GM23338 (cell line): Measurements from ENCODE around the gene ROPN1L. TPM values are rescaled to one million over a fixed set of nuclear protein-coding genes. Genes with fewer than 3 reads are reported as not detected.

Experiments
- ATAC-seq: fragments of 200-7000 bp; cut with Tn5 transposase; 3 replicates; pipeline ENCODE4 v1.9.1; 2020
- DNase-seq: peaks from one replicate; pipeline ENCODE4 v3.0.0-alpha.2; 2015; ENCODE audit warnings: low spot score
- H2AFZ ChIP-seq: fragments of 200-600 bp; sonication (generic); 2 replicates; pipeline ENCODE4 v1.8.0; 2016; ENCODE audit warnings: antibody characterized with exemption, mild to moderate bottlenecking, moderate library complexity
- H3F3A ChIP-seq: fragments of 200-600 bp; sonication (generic); replicated peaks from 2 replicates; pipeline ENCODE4 v1.8.0; 2017; ENCODE audit warnings: antibody characterized with exemption, mixed run types, low read depth
- H3K27ac ChIP-seq: fragments of 200-600 bp; sonication (generic); 2 replicates; pipeline ENCODE4 v1.6.1; 2016; ENCODE audit warnings: low read depth
- H3K27me3 ChIP-seq: fragments of 200-600 bp; sonication (generic); 2 replicates; pipeline ENCODE4 v1.8.0; 2016; ENCODE audit warnings: mild to moderate bottlenecking, mixed run types, moderate library complexity; ENCODE audit not compliant: insufficient read depth
- H3K36me3 ChIP-seq: fragments of 200-600 bp; sonication (generic); 2 replicates; pipeline ENCODE4 v1.8.0; 2016; ENCODE audit warnings: mild to moderate bottlenecking; ENCODE audit not compliant: insufficient read depth
- H3K4me1 ChIP-seq: fragments of 200-600 bp; sonication (generic); 2 replicates; pipeline ENCODE4 v1.8.0; 2016; ENCODE audit warnings: mild to moderate bottlenecking, moderate library complexity; ENCODE audit not compliant: insufficient read depth
- H3K4me2 ChIP-seq: fragments of 200-600 bp; sonication (generic); 2 replicates; pipeline ENCODE4 v1.7.1; 2017; ENCODE audit warnings: mixed run types
- H3K4me3 ChIP-seq: fragments of 200-600 bp; sonication (generic); 2 replicates; pipeline ENCODE4 v1.6.1; 2016; ENCODE audit warnings: mixed run types
- H3K79me2 ChIP-seq: fragments of 200-600 bp; sonication (generic); replicated peaks from 2 replicates; pipeline ENCODE4 v1.8.0; 2017; ENCODE audit warnings: mild to moderate bottlenecking; ENCODE audit not compliant: insufficient read depth
- H3K9me2 ChIP-seq: fragments of 200-600 bp; sonication (generic); 2 replicates; pipeline ENCODE4 v1.8.0; 2017; ENCODE audit not compliant: insufficient read depth
- H4K20me1 ChIP-seq: fragments of 200-600 bp; sonication (generic); replicated peaks from 2 replicates; pipeline ENCODE4 v1.8.0; 2017; ENCODE audit warnings: mild to moderate bottlenecking; ENCODE audit not compliant: insufficient read depth
- H3K27ac Mint-ChIP-seq: 2 replicates; pipeline ENCODE4 v1.8.0; 2020; ENCODE audit warnings: inconsistent platforms, mild to moderate bottlenecking, moderate library complexity, mixed read lengths
- H3K27me3 Mint-ChIP-seq: 3 replicates; pipeline ENCODE4 v1.8.0; 2022; ENCODE audit warnings: low read depth, mild to moderate bottlenecking, moderate library complexity, mixed read lengths, inconsistent platforms; ENCODE audit not compliant: insufficient read depth, poor library complexity
- H3K36me3 Mint-ChIP-seq: 3 replicates; pipeline ENCODE4 v1.8.0; 2021; ENCODE audit warnings: low read depth, mild to moderate bottlenecking, inconsistent platforms, moderate library complexity, mixed read lengths
- H3K4me1 Mint-ChIP-seq: 3 replicates; pipeline ENCODE4 v1.8.0; 2020; ENCODE audit warnings: mild to moderate bottlenecking, inconsistent platforms, mixed read lengths
- H3K4me3 Mint-ChIP-seq: 3 replicates; pipeline ENCODE4 v1.8.0; 2021; ENCODE audit warnings: moderate library complexity, mild to moderate bottlenecking, inconsistent platforms, mixed read lengths
- H3K9me3 Mint-ChIP-seq: 3 replicates; pipeline ENCODE4 v1.8.0; 2020; ENCODE audit warnings: moderate library complexity, mild to moderate bottlenecking, inconsistent platforms, mixed read lengths
- CREB1 ChIP-seq: fragments of 250-450 bp; sonication (Bioruptor Pico); IDR thresholded peaks from 2 replicates; pipeline ENCODE4 v1.5.0; 2020; ENCODE audit warnings: low read depth, mild to moderate bottlenecking, moderate library complexity
- EZH2 ChIP-seq: fragments of 200-600 bp; sonication (generic); IDR thresholded peaks from one replicate; pipeline ENCODE4 v1.8.0; 2017; ENCODE audit warnings: antibody characterized with exemption, mild to moderate bottlenecking, low read depth; ENCODE audit not compliant: unreplicated experiment
- POLR2AphosphoS5 ChIP-seq: IDR thresholded peaks from 2 replicates; pipeline ENCODE4 v1.6.1; 2016; ENCODE audit warnings: antibody characterized with exemption, low read depth
- STAT1 ChIP-seq: IDR thresholded peaks from one replicate; pipeline ENCODE4 v1.6.1; 2016; ENCODE audit warnings: antibody characterized with exemption; ENCODE audit not compliant: unreplicated experiment
- ZNF114 ChIP-seq: fragments of 250-450 bp; sonication (Bioruptor Pico); IDR thresholded peaks from 2 replicates; pipeline ENCODE4 v1.5.0; 2020; ENCODE audit warnings: mild to moderate bottlenecking, moderate library complexity
- polyA plus RNA-seq: library from polyadenylated mRNA; unstranded; fragments of >200 nt; fragmentation: Nextera tagmentation; extraction: Ambion mirVana; gene quantifications from 2 replicates; pipeline ENCODE4 v1.2.1, GENCODE V29; 2016
- total RNA-seq: library from RNA; depleted of rRNA; stranded (reverse); fragments of >200 nt; shearing (Covaris generic); gene quantifications from 2 replicates; pipeline ENCODE4 v1.2.3, GENCODE V29; 2014
- TF ChIP-seq, protein P1 (sequence below), 2 experiments: fragments of 200-600 bp in 1 of 2; sonication (generic) in 1 of 2; conservative IDR thresholded peaks; 2 replicates each; pipeline versions ENCODE4 v1.5.1 to v1.6.1; 2016 to 2017; ENCODE audit warnings: antibody characterized with exemption in 2 of 2, low read depth in 2 of 2, mild to moderate bottlenecking in 2 of 2, moderate library complexity in 1 of 2
- TF ChIP-seq, protein P2 (sequence below): IDR thresholded peaks from one replicate; pipeline ENCODE4 v1.6.1; 2018; ENCODE audit warnings: antibody characterized with exemption; ENCODE audit not compliant: unreplicated experiment
- TF ChIP-seq, protein P3 (sequence below): fragments of 250-450 bp; sonication (Bioruptor Pico); IDR thresholded peaks from 2 replicates; pipeline ENCODE4 v1.5.0; 2020; ENCODE audit warnings: mild to moderate bottlenecking, moderate library complexity

ROPN1L gene
- total and polyA plus RNA-seq, 2 experiments from 2014 or later: 0.57 TPM; not detected in 1

DNA sequence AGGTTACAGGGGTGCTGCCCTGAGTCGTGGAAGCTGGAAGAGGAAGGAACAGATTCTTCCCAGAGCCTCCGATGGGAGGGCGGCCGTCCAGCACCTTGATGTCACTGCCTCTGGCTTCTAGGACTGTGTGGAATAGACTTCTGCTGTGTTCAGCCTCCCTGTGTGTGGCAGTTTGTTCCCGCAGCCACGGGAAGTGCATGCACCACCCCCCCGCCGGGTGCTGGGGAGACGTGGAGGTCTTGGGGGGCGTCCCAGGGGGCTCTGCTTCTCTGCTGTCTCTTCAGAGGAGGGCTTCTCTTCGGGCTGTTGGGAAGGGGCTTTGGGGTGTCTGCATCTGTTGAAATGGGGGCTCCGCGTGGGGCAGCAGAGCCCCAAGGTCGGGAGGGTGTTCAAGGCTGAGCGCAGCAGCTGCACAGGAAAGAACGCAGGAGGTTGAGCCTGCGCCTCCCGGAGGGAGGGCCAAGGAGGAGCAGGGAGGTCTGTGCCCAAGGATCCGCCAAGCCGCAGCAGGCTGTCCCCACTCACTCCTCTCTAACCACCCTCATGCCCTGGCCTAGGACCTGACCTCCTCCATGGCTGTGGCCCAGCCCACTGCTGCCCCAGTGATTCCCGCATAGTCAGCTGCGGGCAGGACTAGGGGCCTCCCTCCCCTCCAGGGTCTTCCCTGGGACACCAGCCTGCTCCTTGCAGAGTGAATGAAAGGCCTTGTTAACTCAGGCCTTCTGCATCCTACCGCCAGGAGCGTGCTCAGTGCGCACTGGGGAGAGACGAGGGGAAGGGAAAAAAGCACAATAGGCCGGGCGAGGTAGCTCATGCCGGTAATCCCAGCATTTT, 45.0 kb downstream of the ROPN1L start:
- peaks cover 1% of the 10 kb centered on the region; the same call in 2 of the 3 replicates for H3K9me3 Mint-ChIP-seq
- no peak for DNase-seq

DNA sequence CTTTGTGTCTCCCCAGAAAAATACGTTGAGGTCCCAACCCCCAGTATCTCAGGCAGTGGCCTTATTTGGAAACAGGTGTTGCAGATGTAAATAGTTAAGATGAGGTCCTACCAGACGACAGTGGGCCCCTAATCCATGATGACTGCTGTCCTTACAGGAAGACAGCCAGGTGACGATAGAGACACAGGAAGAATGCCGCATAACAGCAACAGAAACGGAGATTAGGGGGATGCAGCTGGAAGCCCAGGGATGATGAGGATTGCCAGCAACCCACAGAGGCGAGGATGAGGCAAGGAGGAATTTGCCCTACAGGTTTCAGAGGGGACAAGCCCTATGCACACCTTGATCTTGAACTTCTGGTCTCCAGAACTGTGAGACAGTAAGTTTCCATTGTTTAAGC, 46.5 kb downstream of the ROPN1L start:
- H3K4me2 ChIP-seq: no peak overlapping the region
- no peak for TF ChIP-seq ZNF114 (CRISPR knock-in tag)
- no peak for TF ChIP-seq CREB1 (CRISPR knock-in tag)
- TF ChIP-seq POLR2AphosphoS5: no peak
- TF ChIP-seq, protein P1, sequence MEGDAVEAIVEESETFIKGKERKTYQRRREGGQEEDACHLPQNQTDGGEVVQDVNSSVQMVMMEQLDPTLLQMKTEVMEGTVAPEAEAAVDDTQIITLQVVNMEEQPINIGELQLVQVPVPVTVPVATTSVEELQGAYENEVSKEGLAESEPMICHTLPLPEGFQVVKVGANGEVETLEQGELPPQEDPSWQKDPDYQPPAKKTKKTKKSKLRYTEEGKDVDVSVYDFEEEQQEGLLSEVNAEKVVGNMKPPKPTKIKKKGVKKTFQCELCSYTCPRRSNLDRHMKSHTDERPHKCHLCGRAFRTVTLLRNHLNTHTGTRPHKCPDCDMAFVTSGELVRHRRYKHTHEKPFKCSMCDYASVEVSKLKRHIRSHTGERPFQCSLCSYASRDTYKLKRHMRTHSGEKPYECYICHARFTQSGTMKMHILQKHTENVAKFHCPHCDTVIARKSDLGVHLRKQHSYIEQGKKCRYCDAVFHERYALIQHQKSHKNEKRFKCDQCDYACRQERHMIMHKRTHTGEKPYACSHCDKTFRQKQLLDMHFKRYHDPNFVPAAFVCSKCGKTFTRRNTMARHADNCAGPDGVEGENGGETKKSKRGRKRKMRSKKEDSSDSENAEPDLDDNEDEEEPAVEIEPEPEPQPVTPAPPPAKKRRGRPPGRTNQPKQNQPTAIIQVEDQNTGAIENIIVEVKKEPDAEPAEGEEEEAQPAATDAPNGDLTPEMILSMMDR (conservative IDR thresholded peaks at IDR 0.05; ENCODE audit: low read depth in 2 of 2): no peak
- TF ChIP-seq, protein P2, sequence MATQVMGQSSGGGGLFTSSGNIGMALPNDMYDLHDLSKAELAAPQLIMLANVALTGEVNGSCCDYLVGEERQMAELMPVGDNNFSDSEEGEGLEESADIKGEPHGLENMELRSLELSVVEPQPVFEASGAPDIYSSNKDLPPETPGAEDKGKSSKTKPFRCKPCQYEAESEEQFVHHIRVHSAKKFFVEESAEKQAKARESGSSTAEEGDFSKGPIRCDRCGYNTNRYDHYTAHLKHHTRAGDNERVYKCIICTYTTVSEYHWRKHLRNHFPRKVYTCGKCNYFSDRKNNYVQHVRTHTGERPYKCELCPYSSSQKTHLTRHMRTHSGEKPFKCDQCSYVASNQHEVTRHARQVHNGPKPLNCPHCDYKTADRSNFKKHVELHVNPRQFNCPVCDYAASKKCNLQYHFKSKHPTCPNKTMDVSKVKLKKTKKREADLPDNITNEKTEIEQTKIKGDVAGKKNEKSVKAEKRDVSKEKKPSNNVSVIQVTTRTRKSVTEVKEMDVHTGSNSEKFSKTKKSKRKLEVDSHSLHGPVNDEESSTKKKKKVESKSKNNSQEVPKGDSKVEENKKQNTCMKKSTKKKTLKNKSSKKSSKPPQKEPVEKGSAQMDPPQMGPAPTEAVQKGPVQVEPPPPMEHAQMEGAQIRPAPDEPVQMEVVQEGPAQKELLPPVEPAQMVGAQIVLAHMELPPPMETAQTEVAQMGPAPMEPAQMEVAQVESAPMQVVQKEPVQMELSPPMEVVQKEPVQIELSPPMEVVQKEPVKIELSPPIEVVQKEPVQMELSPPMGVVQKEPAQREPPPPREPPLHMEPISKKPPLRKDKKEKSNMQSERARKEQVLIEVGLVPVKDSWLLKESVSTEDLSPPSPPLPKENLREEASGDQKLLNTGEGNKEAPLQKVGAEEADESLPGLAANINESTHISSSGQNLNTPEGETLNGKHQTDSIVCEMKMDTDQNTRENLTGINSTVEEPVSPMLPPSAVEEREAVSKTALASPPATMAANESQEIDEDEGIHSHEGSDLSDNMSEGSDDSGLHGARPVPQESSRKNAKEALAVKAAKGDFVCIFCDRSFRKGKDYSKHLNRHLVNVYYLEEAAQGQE: no peak
- TF ChIP-seq STAT1: no peak
- TF ChIP-seq EZH2: no peak
- TF ChIP-seq, protein P3, sequence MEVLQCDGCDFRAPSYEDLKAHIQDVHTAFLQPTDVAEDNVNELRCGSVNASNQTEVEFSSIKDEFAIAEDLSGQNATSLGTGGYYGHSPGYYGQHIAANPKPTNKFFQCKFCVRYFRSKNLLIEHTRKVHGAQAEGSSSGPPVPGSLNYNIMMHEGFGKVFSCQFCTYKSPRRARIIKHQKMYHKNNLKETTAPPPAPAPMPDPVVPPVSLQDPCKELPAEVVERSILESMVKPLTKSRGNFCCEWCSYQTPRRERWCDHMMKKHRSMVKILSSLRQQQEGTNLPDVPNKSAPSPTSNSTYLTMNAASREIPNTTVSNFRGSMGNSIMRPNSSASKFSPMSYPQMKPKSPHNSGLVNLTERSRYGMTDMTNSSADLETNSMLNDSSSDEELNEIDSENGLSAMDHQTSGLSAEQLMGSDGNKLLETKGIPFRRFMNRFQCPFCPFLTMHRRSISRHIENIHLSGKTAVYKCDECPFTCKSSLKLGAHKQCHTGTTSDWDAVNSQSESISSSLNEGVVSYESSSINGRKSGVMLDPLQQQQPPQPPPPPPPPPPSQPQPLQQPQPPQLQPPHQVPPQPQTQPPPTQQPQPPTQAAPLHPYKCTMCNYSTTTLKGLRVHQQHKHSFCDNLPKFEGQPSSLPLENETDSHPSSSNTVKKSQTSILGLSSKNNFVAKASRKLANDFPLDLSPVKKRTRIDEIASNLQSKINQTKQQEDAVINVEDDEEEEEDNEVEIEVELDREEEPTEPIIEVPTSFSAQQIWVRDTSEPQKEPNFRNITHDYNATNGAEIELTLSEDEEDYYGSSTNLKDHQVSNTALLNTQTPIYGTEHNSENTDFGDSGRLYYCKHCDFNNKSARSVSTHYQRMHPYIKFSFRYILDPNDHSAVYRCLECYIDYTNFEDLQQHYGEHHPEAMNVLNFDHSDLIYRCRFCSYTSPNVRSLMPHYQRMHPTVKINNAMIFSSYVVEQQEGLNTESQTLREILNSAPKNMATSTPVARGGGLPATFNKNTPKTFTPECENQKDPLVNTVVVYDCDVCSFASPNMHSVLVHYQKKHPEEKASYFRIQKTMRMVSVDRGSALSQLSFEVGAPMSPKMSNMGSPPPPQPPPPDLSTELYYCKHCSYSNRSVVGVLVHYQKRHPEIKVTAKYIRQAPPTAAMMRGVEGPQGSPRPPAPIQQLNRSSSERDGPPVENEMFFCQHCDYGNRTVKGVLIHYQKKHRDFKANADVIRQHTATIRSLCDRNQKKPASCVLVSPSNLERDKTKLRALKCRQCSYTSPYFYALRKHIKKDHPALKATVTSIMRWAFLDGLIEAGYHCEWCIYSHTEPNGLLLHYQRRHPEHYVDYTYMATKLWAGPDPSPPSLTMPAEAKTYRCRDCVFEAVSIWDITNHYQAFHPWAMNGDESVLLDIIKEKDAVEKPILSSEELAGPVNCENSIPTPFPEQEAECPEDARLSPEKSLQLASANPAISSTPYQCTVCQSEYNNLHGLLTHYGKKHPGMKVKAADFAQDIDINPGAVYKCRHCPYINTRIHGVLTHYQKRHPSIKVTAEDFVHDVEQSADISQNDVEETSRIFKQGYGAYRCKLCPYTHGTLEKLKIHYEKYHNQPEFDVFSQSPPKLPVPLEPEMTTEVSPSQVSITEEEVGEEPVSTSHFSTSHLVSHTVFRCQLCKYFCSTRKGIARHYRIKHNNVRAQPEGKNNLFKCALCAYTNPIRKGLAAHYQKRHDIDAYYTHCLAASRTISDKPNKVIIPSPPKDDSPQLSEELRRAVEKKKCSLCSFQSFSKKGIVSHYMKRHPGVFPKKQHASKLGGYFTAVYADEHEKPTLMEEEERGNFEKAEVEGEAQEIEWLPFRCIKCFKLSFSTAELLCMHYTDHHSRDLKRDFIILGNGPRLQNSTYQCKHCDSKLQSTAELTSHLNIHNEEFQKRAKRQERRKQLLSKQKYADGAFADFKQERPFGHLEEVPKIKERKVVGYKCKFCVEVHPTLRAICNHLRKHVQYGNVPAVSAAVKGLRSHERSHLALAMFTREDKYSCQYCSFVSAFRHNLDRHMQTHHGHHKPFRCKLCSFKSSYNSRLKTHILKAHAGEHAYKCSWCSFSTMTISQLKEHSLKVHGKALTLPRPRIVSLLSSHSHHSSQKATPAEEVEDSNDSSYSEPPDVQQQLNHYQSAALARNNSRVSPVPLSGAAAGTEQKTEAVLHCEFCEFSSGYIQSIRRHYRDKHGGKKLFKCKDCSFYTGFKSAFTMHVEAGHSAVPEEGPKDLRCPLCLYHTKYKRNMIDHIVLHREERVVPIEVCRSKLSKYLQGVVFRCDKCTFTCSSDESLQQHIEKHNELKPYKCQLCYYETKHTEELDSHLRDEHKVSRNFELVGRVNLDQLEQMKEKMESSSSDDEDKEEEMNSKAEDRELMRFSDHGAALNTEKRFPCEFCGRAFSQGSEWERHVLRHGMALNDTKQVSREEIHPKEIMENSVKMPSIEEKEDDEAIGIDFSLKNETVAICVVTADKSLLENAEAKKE: no peak

More for the DNA sequence above, 45.0 kb downstream of the ROPN1L start:
- Histone ChIP-seq H3K4me1 (peaks cover 12% of the 10 kb centered on the region), H3K9me2 (no peaks in the 10 kb centered on the region), H3K27ac (no peak overlapping the region), H3K27me3 (no peaks in the 10 kb centered on the region), H3F3A (no peaks in the 10 kb centered on the region), H3K79me2 (no peaks in the 10 kb centered on the region), H3K4me2 (no peak overlapping the region), H4K20me1 (no peaks in the 10 kb centered on the region), H3K4me3 (no peak overlapping the region), H3K36me3 (no peaks in the 10 kb centered on the region), H2AFZ (peak overlapping the region; percentile 80)
- Mint-ChIP-seq H3K4me1 (peaks cover 28% of the 10 kb centered on the region), H3K36me3 (no peaks in the 10 kb centered on the region), H3K27me3 (no peaks in the 10 kb centered on the region), H3K4me3 (no peak overlapping the region), H3K27ac (no peak overlapping the region)
- peak; percentile 34 for ATAC-seq
- TF ChIP-seq ZNF114 (CRISPR knock-in tag): no peak
- TF ChIP-seq EZH2: no peak
- TF ChIP-seq STAT1: no peak

More for the DNA sequence above, 46.5 kb downstream of the ROPN1L start:
- H3K27me3 ChIP-seq: no peaks in the 10 kb centered on the region
- Mint-ChIP-seq H3K27me3 (no peaks in the 10 kb centered on the region), H3K27ac (no peak overlapping the region), H3K9me3 (peaks cover 4% of the 10 kb centered on the region; the same call in 2 of the 3 replicates), H3K4me1 (peaks cover 24% of the 10 kb centered on the region), H3K36me3 (no peaks in the 10 kb centered on the region), H3K4me3 (no peak overlapping the region)
- no peaks in the 10 kb centered on the region for H3F3A ChIP-seq
- no peak overlapping the region for H3K4me3 ChIP-seq
- no peaks in the 10 kb centered on the region for H3K36me3 ChIP-seq
- no peaks in the 10 kb centered on the region for H3K9me2 ChIP-seq
- peaks cover 11% of the 10 kb centered on the region; the same call in 1 of the 2 replicates for H3K4me1 ChIP-seq
- no peaks in the 10 kb centered on the region for H4K20me1 ChIP-seq
- no peak overlapping the region for H3K27ac ChIP-seq
- no peak for ATAC-seq
- no peak for DNase-seq
- H3K79me2 ChIP-seq: no peaks in the 10 kb centered on the region
- no peak overlapping the region for H2AFZ ChIP-seq
